HG03460 (cell line): Measurements from ENCODE around the gene NEMP1.
"Not testable (repeated sequence)": the region's sequence is repeated elsewhere in the genome, so short reads cannot be mapped to it uniquely, and the experiment has no call there.

ENCODE experiments used
- ATAC-seq: cut with Tn5 transposase; IDR thresholded peaks from one replicate; pipeline ENCODE4 v1.9.1; 2021; ENCODE audit not compliant: unreplicated experiment

The NEMP1 gene

DNA sequence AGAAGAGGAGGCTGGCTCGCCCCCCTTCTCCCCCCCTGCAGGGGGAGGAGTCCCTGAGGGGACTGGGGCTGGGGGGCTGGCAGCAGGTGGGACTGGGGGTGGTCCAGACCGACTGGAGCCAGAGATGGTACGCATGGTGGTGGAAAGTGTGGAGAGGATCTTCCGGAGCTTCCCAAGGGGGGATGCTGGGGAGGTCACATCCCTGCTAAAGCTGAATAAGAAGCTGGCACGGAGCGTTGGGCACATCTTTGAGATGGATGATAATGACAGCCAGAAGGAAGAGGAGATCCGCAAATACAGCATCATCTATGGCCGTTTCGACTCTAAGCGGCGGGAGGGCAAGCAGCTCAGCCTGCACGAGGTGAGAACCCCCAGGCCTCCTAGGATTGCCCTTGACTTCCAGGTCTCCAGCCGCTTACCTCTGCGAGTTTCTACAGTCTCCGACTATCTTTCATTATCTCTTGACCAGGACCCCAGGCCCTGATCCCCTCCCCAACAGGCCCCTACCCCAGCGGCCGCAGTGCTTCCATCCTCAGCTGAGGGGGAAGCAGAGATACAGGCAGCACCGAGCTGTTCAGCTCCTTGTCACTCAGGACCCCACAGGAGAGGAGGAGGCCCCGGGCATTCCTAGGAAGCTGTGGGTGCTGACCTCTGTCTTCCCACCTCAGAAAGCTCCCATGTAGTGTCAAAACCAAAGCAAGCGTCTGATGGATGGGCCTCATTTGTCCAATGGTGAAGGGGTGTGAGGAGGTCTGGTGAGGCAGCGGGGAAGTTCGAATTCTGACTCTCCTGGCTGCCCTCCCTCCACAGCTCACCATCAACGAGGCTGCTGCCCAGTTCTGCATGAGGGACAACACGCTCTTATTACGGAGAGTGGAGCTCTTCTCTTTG is 13.3 kb upstream of the NEMP1 start:
- ATAC-seq, result no peak

DNA sequence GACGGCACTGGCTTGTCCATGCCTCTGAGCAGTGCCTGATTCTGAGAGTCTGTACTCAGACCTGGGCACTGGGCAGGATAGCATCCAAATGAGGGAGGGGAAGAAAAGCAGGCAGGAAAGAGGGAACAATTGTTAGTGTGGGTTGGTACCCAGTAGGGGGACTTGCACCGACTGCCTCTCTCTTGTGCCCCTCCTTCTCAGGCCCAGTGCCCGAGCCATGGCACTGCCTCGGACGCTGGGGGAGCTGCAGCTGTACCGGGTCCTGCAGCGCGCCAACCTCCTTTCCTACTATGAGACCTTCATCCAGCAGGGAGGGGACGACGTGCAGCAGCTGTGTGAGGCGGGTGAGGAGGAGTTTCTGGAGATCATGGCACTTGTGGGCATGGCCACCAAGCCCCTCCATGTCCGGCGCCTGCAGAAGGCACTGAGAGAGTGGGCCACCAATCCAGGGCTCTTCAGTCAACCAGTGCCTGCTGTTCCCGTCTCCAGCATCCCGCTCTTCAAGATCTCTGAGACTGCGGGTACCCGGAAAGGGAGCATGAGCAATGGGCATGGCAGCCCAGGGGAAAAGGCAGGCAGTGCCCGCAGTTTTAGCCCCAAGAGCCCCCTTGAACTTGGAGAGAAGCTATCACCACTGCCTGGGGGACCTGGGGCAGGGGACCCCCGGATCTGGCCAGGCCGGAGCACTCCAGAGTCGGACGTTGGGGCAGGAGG is 12.5 kb upstream of the NEMP1 start:
- no peak for ATAC-seq

DNA sequence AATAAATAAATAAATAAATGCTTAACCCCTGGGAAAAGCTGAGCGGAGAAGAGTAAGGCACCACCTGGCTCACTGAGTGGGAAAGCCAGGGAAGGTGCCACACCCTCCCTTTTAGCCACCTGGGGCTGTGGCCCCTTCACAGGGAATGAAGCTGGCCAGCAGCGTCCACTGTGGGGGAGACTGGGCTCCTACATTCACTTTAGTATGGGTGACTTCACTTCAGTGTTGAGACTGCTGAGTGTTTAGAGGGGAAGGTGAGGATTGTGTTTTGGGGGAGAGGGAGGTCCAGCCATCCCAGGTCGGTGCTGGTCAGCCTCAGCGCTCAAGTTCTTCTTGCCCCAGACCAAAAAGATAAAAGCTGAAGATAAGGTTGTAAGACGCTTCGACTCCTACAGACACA is 11.9 kb upstream of the NEMP1 start:
- ATAC-seq, result no peak

DNA sequence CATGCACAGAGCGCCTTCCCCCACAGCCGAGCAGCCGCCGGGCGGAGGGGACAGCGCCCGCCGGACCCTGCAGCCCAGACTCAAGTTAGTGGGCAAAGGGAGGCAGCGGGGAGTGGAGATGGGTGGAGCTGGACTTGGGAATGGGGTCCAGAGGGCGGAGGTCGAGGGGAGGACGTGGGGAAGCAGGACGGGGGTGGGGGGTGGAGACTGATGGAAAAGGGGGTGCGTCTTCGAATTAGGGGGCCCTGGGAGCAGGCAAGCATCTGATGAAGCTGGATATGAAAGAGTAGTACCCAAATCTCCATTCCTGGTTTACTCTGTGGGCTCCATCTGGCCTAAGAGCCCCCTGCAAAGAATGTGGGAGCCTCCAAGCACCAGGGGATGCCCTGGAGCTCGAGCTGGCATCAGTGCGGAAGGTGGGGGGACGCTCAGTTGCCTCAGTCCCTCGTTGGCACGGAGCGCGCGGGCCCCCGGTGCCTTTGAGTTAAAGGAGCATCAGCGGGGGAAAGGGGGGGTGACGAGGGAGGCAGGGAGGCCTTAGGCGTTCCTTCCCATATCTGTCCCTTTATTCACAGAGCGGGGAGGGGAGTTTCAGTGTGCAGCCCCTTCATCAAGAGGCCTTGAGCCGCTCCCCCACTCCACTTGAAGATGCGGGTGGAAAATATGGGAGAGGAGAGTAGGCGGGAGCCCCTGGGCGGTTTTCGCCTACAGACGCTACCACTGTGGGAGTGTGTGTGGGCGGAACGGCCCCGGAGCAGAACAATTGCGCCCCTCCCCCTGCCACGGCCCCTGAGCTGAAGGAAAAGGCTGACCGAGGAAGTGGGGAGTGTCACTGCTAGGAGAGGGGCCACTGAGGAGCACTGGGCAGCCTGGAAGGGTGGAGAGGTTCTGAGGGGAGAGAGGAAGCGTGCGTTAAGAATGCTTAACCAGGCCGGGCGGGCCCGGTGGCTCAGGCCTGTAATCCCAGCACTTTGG is 11.0 kb upstream of the NEMP1 start:
- no peak for ATAC-seq

DNA sequence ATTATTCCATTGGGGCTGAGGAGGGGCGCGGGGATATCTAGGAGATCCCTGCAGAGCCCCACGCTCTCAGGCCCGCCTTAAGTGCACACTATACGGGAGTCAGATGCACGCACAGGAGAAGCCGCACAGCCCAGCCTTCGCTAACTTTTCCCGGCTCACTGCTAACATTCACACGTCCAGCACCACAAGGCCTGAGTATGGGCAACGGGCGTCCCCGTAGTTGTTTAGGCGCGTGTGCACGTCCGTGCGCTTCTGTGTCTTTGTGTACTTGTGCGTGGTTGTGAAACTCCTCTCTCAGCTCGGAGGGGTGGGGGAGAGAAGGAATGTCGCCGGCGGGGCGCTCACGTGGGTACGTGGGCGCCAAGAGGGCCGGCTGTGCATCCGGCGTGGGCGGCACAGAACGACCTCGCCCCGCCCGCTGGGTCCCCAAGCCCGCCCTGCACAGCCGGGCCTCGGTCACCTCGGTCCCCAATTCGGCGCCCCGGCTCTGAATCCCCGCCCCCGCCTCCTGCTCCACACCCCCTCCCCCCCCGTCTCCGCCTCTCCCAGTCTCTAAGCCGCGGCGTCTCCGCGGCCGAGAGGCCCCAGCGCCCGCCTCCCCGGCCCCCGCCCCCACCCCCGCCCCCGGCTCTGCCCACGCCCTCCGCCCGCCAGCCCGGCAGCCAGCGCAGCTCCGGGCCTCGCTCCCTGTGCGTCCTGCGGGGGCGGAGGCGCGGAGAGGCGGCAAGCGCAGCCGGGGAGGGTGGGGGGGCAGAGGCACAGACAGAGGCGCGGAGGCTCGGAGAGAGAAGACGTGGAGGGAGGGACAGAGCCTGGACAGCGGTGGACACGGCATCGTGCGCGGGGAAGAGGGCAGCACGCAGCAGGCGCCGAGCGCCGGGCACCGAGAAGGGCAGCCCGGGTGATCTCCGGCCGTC is 10.0 kb upstream of the NEMP1 start, which contains the start of gene NAB2:
Gene NAB2 (plus strand): TSS at position 761 of the 917 bp plus-strand sequence. CDS start 158 bp downstream, outside the sequence.
- peak; percentile 47 for ATAC-seq

DNA sequence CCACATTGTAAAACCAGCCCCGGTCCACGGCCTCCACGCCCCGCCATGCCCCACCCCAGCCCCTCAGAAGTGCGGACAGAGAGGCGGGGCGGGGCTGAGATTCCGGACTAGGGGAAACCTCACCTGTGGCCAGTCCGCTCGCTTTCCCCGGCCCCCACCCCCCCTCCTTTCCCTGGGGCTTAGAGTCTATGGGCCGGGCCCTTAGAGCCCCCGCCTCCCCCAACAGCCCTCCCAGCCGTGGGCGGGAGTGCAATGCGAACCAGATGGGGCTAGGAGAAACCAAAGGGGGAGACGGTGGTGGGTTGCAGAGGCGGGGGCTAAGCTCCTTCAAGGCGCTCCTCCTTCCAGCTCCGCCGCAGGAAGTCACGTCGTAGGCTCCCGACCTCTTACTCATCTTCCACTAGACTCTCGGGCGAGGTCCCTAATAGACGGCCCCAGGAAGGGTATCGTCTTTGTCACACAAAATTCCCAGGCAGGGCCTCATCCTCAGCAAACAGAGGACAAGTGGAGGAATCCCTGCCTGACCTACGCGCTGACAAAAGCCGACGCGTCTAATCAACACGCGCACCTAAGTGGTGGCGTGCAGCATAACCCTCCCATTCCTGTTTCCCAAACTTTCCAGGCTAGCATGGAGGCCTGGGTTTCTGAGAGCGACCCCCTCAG is 9.2 kb upstream of the NEMP1 start:
- ATAC-seq, result peak; percentile 37

DNA sequence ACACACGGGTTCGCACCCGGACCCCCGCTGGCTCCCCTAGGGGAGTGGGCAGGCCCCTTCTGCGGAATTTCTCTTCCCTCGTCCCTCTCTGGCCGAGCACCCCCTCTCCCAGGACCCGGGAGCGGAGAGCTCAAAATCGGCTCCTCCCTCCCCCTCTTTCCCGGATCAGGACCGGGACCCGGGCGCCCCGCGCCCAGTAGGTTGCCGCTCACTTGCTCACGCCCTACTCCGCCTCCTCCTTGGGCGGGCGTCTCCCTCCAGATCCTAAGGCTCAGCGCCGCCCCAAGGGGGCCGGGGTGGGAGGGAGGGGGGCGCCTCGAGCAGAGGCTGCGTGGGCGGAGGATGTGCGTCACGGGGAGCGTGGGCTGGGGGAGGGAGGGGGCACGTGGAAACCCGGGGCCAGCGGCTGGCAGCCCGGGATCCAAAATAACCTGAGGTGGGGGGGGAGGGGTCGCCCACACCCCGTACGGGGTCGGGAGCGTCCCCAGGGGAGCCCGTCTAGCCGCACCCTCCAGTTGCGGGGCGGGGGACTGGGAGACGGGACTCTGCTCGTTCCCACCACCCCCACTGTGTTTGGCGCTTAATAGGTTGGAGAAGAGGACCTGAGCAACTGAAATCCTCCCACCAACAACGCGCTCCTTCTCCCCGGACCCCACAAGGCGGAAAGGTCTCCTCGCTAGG is 8.6 kb upstream of the NEMP1 start:
- peak; percentile 38 for ATAC-seq

DNA sequence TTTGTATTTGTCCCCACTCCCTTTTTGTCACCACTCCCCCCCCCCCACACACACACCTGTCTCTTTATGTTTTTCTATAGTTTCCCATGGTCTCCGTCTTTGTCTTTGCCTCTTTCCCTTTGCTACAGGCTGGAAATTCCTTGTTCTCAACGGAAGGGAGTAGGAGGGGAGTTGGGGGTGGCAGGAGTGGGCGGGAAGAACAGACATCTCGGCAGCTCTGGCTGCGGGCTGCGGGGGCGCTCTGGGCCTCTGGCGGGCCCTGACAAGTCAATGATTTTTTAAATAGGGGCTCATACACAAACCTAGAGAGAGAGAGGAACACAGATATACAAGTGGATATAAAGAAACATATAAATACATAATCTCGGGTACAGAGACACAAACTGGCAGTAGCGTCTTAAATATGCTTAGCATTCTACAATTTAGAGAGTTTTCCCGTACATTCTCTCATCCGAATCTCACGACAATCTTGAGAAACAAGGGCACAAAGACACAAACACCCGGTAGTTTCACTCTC is 8.0 kb upstream of the NEMP1 start:
- ATAC-seq, result no peak

DNA sequence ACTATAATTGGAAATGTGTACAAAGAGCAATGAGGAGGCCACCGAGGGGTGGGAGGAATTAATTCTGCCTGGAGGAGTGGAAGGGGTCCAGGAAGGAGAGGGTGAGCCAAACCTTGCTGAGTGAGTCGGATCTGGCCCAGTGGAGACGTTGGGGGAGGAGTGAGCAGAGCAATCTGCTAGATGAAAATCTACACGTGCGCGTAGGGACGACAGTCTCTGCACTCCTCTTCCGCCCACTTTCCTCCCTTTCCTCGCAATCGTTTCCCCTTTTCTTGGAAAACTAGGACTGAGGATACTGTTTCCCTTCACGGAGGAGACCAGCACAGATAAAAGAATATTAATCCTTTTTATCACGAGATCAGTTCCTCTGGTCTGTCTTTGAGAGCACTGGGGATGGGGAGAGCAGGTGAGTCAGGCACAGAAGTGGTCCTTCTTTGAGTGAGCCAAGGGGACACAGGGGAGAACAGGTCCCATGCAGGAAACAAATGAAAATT is 7.5 kb upstream of the NEMP1 start:
- no peak for ATAC-seq

DNA sequence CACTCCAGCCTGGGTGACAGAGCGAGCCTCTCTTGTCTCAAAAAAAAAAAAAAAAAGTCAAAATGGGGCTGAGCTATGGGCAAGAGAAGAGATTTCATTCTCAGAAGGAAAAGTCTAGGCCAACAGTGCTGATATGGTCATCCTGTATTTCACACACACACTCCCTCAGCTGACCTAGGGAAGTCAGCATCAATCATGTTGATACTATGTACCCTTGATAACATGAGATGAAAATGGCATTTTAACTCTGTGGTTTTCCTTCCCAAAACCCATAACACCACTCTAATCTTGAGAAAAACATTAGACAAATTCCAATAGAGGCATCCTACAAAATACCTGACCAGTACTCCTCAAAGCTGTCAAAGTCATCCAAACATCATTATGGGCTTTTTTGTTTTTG is 2.3 kb upstream of the NEMP1 start:
- no peak for ATAC-seq

DNA sequence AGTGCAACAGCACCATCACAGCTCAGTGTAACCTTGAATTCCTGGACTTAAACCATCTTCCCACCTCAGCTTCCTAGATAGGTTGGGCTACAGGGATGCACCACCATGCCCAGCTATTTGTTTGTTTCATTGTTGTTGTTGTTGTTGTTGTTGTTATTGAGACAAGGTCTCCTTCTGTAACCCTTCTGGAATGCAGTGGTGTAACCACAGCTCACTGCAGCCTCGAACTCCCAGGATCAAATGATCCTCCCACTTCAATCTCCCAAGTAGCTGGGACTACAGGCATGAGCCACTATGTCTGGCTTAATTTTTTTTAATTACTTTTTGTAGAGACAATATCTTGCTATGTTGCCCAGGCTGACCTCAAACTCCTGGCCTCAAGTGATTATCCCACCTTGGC is 1.2 kb upstream of the NEMP1 start:
- ATAC-seq, result no peak

DNA sequence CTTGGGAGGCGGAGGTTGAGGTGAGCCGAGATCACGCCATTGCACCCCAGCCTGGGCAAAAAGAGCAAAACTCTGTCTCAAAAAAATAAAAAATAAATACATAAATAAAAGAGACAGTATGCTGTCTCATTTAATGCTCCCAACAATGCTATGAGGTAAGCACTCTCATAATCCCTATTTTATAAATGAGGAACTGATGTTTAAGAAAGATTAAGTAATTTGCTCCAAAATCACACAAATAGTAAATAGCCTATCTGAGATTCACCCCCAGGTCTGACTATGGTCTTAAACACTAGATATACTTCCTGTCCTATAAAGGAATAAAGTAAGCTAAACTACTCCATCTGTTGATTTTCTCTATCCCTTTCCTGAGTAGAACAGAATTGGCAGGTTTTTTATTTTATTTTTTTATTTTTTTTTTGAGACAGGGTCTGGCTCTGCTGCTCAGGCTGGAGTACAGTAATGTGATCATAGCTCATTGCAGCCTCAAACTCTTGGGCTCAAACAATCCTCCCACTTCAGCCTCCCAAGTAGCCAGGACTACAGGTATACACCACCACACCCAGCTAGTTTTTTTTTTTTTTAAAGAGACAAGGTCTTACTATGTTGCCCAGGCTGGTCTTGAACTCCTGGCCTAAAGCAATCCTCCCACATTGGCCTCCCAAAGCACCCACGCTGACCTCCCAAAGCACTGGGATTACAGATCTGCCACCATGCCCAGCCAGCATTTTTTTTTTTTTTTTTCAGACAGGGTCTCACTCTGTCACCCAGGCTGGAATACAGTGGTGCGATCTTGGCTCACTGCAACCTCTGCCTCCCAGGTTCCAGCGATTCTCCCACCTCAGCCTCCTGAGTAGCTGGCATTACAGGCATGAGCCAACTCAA is 4.8 kb downstream of the NEMP1 start:
- ATAC-seq, result not testable (repeated sequence)

DNA sequence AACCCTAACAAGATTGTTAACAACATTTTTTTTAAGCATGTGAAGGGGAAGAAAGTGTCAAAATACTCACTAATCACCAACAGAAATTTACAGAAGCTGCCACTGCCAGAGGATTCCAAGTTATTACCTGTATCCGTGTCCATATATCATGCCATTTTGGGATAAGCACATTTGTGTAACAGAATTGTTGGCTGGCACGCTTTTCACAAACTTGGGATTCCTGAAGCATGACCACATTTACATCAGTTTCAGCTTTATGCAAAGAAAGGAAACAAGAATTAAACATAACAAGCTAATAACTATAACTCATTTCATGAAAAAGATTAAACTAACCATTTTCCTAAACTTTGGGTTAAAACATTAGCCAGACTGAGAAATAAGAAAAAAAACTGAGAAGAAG is 5.9 kb downstream of the NEMP1 start:
- no peak for ATAC-seq

DNA sequence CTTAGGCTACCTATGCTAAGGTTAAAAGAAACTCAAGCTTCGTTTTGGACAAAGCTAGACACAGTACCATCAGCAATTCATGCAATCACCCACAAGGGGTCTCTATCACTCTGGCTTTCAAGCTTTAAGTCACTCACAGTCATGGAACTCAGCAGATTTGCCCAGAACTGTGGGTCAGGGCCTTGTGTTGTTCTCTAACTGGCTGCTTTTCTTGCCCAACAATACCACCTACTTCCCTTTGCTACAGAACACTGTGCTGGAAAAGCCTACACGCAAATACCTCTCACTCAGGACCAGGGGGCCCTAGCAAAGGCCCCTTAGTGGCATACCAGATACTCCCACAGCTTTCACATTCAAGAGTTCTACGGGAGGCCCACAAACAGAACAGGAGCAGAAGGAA is 9.1 kb downstream of the NEMP1 start:
- ATAC-seq, result peak; percentile 81

DNA sequence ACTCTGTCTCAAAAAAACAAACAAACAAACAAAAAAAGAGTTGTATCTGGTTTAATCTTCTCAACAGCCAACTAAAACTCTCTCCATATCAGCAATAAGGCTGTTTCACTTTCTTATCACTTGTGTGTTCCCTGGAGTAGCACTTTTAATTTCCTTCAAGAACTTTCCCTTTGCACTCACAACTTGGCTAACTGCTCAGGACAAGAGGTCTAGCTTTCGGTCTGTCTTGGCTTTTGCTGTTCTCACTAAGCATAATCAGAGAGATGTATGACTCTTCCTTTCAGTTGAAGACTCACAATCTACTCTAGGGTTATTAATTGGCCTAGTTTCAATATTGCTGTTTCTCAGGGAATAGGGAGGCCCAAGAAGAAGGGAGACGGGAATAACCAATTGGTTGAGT is 12.3 kb downstream of the NEMP1 start:
- no peak for ATAC-seq

DNA sequence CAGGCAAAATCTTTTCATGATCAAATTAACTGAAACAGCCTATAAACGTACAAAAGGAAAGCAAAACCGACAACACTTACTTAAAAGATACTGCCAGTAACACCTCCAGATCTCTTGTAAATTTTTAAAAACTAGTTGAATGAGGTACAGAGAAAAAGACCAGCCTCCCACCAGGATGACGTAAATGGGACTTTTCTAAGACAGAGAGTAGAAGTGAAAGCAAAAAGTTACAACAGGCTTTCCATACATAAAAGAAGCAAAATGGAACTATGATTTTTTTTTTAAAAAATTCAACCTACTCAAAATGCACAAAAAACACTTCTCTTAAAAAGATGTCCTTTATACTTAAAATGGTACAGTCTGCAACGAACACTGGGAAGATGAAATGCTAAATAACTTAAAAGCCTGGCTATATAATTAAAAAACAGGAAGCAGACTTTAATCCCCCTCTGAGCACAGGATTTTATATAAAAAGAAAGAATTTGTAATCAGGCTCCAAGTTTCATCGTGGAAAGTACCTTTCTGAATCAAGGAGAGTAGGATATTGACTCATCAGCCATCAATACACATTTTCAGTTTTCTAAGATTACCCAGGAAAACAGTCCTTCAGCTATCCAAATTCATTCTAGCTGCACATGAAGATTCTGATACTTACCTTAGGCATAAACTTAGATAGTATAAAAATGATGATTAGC is 14.5 kb downstream of the NEMP1 start:
- ATAC-seq, result peak; percentile 81

DNA sequence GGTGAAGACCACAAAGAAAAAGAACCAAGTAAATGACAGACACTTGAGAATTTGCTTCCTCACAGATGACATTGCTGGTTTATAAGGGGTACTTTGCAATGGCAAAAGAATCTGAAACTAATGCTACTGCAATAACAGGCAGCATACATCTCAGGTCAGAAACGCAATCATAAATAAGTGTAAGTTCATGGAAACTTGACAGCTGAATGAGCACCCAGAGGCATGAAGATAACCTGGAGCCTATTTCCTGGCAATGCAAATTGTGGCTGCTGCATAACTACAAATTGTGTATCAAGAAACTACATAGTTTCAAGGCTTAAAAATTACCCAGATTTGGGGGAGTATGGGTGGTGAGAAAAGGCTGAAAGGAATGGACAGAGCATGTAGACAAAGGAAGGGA is 20.1 kb downstream of the NEMP1 start:
- no peak for ATAC-seq
